HG02981 (cell line): ENCODE results near the gene ANKRD28.
A peak's percentile ranks its signal among the peaks of the same experiment; 100 is the strongest.

Experiments
- ATAC-seq: cut with Tn5 transposase; IDR thresholded peaks from one replicate; pipeline ENCODE4 v1.9.1; 2021; ENCODE audit warnings: mild to moderate bottlenecking, moderate library complexity; ENCODE audit not compliant: unreplicated experiment

Gene ANKRD28

DNA sequence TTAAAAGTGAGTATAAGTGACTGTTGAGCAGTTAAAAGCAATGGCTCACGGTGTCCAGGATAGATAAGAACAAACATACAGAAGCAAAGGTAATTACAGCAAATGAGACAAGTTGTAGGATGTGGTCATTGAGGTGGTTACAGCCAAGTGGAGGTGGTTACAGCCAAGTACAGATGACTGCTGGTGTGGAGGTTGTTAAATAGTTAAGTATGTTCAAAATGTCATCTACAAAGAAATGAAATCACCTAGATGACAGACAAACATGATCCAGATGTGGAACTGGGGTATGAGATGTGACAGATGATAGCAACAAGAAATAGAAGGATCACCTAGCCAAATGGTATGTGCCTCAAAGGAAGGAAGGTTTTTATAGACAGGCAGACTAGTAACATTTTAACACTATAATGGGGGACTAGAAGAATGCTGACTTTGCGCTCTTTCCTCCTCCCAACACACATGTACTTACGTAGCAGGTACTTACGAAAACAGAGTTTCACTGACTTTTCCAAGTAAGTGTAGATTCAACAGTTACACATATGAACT, 6.8 kb upstream of the ANKRD28 start:
- ATAC-seq, result peak; percentile 52

DNA sequence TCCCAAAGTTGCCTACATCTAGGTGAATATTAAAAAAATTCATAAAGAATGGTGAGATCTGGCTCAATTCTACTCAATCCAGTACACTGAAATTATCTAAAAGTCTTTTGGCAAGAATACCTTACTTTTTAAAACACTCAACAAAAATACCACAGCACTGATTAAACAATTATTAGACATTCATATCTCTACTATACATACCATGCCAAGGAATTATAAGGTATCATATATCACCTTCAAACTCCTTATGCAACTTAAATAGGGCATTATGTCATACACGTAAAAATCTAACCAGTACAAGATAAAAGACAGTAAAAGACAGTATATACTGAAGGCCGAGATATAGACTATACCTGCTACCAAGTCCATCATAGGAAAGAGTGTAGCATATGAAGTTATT, 6.1 kb upstream of the ANKRD28 start:
- ATAC-seq, result no peak

DNA sequence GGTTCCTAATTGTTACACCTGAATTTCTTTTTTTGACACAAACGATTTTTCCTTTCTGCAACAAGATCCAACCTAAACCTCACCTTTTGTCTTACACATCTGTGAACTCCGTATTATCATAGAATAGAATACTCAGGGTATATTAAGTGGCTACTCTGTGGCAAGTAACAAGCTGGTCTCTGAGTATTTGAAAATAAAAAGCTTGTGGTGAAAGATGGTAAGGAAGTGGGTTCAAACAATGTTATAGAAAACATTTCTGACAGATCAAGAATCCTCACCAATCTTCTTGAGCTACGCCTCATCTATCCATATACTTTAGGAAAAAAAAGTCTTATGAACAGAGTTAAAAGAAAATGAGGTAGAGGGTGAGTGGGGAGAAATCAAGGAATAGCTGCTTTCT, 3.5 kb upstream of the ANKRD28 start:
- ATAC-seq, result no peak

DNA sequence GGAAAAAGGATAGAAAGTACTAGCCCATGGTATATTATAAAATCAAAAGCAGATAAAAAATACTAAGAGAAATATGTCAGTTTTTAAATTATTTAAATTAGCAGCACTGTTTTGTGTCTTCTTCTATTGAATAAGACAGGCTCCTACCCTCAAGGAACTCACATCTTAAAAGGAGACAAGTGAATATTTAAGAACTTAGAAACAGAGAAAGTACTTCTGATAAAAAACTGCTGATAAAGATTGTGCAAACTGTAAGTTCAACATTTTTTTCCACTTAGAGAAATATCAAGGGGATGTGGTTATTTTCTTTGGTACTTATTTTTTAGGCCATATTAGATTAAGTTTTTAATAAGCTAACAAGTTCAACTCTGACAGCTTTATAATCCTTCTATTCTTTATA, 3.0 kb upstream of the ANKRD28 start:
- no peak for ATAC-seq

DNA sequence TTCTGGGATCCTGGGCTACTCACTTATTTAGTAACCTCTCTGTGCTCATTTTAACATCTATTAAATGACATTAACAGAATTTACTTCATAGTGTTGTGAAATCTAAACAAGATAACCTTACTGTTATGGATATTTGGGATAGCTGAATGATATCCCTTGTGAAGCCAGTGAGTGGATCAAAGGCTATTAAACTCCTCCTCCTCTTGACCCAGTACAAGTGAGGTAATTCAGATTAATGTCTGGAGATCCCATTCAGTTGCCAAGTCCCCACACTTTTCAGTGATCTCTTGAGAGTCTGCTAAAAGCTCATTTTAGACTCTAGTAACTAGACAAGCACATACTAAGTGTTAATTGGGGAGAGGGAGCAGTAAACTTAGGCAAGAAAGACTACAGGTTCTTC, 2.5 kb upstream of the ANKRD28 start:
- ATAC-seq, result no peak

DNA sequence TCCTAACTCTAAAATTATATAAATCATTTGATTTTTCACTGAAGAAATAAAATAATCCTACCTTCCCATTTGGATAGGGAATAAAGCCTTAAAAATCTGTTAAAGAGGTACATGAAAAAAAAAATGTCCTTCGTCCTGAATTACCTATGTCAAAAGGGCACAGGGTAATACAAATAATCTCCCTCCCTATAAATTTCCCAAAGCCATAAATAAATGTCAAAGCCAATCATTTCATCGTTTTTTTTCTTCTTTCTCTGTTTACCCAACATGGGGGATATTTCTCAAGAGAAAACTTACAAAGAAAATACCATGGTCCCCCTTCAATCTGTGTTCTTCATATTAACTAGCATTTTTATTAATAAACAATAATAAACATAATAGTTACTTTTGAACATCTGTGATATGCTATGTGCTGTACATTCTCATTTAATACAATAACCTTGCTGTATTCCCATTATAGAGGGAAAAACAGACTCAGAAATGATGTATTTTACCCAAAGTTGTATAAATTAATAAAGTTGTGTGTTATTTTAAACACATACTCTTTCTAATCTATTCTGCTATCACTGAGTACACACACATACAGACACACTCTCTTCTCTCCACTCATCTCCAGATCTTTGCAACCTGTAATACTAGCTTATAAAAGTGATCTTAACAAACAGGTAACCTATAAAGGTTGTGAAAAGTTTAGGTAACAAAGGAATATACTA, 910 bp upstream of the ANKRD28 start:
- no peak for ATAC-seq

DNA sequence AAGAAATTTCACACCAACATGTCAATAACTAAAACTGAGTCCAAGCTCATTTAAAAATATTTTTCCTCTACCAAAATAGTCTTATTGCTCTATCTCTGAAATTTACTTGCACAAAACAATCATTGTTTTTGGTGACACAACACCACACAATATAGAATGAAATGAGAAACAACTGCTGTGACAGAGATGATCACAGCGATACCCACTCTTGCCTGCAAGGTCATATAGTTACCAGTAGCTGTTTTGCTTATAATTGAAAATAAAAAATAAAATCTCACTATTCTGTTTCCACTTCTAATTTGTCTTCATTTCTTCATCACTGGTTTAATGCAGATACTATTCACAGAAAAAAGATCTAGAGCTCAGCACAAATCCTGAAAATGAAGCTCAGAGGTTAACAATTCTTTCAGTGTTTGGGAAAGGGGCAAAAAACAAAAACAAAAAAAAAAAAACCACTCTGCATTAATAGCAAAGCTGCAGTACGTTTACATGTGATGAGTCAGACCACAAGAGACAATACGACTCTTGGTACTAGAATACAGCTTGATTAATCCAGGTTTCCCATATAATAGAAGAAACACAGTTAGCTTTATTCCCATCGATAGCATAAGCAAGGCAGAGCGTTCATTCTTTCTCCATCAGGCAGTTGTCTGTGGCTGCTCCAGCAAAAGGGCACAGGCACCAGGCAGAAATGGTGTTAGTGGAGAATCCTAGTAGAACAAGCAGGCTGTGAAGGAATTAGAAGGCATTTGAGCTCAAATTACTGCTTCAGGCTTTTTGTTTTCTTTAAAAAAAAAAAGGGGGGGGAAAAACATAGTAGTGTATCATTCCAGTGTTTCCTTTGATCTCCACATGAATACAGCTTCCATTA, 773 bp downstream of the ANKRD28 start:
- ATAC-seq, result peak; percentile 27

DNA sequence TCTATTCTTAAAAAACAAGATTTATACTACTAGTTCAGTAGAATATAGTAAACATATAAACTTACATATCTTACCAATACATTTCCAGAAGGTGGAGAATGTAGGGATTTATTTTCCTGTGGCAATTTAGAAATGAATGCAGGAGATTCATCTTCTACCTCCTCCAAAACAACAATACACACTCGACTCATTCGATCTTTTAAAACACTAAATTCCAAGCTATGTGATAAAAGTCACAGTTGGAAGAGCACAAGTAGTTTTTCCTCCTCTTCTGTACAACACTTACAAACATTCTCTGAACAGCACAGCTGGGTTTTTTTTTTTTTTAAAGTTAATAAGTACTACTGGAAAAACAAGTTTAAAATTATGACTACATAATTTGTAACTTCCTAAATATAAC, 1.4 kb downstream of the ANKRD28 start:
- no peak for ATAC-seq

DNA sequence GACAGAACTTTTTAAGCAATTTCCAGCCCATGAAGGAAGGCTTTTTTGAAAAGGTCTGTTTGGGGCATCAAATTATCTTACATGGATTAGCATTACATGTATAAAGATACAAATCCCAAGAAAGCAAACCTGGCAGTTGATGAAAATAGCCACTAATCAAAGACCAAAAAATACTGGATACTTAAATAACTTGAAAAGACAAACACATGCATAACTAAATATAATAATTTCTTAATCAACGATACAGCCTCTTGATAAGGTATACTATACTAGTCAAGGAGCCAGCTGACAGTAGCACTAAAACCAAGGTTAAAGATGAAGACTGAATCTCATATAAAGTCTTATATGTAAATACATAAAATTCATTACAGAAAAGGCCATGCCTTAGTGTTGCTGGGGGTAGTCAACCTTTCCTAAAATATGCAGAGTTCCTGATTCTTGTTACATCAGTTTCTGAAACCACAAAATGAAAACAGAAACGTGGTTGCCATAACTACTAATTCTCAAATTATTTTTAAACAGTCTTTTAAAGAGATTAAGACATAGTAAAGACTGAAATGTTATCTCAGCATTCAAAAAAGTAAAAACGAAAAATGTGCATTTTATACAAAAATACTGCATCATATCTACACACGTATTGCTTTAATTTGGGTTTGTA, 2.0 kb downstream of the ANKRD28 start:
- ATAC-seq, result peak; percentile 31

DNA sequence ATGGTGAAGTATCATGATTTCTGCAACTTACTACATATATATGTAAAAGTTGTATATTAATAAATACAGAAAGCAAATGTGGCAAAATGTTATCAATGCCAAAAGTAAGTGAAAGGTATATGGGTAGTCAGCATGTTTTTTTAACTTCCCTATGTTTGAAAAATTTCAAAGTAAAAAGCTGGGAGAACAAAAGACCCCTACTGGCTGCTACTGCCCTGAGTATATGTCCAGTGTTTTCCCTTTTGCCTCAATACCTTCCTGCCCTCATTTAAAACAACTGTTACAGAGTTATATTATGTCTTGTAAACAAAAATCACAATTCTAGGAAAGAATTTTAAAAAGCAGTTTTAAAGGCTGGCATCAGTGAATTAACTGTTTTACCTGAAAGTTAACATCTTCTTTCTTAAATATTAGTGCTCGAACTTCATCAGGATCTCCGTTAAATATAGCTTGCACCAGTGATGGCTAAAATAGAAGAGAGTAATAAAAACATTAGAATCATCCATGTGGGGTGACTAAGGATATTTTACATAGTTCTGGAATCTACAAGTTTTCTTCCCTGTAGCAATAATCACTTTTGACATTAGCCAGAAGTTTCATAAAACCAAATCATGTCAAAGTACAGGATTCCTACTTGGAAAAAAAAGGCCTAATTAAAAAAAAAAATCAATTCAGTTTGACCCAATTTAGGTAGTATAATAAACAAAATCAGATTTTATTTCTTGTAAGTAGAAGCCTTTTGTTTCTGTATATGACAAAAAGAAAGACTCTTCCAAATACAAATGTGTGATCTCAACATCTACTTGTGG, 2.7 kb downstream of the ANKRD28 start:
- no peak for ATAC-seq

DNA sequence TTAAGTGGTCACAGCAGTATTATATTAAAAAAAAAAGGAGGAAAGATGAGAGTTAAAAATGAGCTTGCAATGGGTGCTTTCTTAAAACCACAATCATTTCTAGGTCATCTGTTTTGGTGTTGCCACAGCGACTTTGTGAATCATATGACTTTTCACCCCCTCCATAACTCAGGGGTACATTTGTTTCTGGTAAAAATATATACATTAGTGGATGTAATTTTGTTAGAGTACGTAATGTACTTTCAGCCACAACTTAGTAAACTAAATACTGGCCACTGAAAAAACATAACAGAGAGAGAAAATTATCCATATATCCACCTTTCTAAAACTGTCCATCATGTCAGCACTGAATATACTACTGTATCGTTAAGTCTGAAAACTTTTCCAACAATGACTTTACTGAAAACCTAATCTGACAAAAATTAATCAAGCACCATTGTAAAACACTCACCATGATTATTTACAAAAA, 3.4 kb downstream of the ANKRD28 start:
- ATAC-seq, result peak; percentile 37

DNA sequence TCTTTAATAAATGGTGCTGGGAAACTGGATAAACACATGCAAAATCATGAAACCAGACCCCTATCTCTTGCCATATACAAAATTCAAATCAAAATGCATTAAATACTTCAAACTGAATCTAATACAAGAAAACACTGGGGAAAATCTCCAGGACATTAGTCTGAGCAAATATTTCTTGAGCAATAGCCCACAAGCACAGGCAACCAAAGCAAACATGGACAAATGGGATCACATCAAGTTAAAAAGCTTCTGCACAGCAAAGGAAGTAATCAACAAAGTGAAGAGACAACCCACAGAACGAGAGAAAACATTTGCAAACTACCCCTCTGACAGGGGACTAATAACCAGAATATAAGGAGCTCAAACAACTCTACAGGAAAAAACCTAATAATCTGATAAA, 6.3 kb downstream of the ANKRD28 start:
- ATAC-seq, result no peak

DNA sequence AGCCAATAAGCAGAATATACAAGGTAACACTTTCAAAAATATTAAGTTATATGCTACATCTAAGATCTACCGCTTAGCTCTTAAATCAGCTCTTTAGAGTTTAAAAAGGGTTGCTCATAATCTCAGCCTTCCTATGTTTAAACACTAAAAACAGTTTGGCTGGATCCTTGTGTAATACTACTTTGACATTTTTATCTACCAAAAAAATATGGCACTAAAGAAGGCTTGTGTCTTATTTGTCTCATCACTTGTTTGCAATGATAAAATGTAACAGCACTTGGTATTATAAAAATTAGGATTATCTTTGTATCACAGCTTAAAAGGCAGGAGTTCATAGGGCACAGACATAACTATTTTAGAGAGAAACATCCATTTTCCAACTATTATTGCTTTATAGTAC, 9.8 kb downstream of the ANKRD28 start:
- ATAC-seq, result no peak

DNA sequence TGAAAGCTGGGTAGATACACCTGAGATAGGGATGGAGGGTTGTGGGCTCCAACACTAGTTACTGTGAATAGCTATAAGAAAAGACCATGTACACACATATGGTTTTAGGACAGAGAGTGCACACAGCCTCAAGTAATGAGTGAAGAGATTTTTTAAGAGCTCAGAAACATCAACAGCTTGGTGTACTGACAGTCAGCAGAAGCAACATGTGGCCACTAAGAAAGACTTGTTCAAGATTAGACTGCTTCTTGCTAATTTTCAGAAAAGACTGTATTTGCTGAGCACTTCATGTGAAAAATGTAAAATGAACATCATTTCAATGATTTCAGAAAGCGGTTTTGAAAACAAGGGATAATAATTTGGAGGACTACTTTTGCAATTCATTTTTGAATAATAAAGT, 10.3 kb downstream of the ANKRD28 start:
- no peak for ATAC-seq

DNA sequence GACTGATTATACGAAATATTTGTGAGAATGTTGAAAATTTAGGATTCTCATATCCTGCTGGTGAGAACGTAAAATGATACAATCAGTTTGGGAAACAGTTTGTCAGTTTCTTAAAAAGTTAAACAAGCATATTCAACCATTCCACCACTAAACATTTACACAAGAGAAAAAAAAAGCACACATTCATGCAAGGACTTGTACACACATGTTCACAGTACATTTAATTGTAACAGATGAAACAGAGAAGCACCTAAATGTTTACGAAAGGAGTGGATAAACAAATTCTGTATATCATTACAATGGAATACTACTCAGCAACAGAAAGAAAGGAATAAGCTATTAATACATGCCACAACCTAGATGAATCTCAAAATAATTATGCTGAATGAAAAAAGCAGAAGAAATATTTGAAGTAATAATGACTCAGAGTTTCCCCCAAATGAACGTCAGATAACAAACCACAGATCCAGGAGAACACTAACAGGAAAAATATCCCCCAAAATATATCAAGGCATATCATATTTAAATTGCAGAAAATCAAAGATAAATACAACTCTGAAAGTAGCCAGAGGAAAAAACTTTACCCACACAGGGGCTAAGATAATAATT, 14.3 kb downstream of the ANKRD28 start:
- no peak for ATAC-seq

DNA sequence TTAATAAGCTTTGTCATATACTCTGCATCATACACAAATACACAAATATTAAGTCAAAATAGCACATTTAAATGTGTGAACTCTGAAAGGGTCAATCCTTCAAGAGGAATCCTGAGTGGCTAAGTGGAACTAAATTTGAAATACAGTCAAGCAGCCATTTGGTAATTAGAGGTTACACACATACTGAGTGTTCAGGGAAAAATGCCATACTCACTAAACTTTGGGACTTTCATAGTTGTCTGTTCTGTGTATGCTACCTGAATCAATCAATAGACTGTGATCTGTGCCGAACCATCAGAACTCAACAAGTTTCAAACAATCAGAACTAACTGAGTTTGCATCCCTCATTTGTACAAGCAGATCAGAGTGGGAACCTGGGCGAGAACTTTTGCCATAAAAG, 15.3 kb downstream of the ANKRD28 start:
- no peak for ATAC-seq

DNA sequence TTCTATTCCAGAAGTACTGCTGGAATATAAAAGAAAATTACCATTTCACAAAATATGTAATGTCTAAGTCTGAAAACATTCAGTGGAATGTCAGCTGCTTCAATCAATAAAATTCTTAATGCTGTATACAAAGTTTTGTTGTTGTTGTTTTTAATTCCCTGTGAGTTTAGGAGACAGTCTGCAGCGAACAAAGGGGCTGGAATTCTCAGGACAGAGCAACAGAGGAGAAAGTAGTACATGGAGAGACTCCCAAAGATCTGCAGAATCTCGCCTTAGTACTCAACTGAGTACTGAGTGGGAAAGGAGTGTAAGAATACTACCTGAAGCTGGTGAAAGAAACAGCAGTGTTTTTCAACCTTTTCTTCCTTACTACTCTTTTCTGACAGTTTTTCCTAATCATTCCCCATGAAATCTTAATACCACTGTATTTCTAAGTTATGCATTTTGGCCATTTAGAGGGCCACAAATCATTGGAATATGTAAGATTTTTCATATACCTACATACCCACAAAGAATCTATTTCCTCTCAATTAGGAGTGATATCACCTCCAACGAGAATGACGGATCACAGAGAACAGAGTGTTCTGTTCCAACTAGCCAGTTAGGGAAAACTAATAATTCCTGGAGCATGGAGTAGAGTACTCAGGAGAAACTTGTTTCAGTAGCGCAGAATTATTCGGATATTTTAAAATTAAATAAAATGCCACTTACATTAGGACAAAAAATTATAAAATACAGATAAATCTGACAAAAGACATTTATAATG, 16.0 kb downstream of the ANKRD28 start:
- no peak for ATAC-seq

DNA sequence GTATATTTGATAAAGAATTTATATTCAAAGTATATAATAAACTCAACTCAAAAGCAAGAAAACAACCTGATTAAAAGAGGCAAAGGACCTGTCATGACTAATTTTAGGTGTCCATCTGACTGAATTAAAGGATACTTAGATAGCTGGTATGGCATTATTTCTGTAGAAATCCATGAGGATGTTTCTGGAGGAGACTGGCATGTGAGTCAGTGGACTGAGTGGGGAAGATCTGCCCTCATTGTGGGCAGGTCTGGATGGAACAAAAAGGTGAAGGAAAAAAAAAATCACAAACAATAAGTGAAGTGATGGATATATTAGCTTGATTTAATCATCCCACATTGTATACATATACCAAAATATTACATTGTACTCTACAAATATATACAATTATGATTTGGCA, 16.6 kb downstream of the ANKRD28 start:
- ATAC-seq, result no peak

DNA sequence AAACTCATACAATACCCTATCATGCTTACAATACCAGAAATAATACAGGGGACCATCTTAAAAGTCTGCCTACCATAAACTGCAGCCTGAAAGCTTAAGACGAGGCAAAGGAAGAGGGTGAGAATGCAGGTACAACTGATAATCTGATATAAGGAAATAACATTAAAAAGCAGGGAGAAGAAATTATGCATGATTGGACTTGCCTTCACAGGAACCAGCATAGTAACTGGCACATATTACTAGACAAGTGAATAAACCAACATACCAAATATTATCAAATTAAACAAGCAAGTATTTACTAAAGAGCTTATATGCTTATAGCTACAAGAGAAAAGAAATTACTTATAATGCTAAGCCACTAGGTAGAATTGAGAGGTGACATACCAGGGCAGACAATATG, 18.7 kb downstream of the ANKRD28 start:
- no peak for ATAC-seq
